HG02678 (cell line): ENCODE measurements around the gene GAREM1.
"Not testable (repeated sequence)": the region's sequence is repeated elsewhere in the genome, so short reads cannot be mapped to it uniquely, and the experiment has no call there.

Experiments used
- ATAC-seq: cut with Tn5 transposase; IDR thresholded peaks from one replicate; pipeline ENCODE4 v1.9.1; 2021; ENCODE audit warnings: mild to moderate bottlenecking, moderate library complexity; ENCODE audit not compliant: unreplicated experiment

GAREM1 gene

DNA sequence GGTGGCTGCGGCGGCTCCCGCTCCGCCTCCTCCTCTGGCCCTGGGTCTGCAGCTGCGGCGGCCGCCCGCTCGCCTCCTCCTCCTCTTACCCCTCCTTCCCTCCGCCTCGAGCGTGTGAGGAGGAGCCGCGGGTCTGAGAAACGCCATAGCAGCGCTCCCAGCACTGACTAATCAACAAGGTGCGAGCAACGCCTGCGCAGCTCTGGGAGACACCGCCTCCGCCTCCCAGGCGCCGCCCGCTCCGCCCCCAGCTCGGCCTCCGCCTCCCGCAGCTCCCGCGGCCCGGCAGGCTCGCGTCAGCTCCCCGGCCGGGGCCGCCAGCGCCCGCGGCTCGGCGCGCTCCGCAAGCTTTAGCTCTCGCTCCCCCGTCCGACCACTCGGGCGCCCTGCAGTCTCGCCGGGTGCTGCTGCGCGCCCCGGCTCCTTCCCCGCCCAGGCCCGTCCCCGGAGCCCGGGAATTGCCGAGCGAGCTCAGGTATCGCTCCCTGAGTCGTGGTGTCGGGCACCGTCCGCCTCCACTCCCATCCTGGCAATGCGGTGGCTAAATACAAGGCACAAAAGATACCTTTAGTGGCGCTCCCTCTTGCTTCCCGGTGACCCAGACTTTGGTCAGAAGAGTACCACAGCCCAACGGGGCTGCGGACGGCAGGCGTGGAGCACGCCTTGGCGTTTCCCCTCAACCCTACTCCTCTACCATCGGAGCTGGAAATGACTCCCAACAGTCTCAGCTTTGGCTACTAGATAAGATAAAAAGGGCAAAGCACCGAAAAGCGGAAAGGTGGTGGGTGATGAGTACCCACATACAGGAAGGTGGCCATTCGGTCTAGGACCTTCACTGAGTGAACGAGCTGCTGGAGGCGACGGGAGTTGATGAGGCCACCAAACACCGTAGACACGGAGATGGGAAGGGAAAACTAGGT lies at the start of gene GAREM1:
Gene GAREM1, minus strand, starts transcription at position 169 of the 920 bp plus-strand sequence. CDS start 454 bp downstream, outside the sequence.
- ATAC-seq = peak; percentile 95

DNA sequence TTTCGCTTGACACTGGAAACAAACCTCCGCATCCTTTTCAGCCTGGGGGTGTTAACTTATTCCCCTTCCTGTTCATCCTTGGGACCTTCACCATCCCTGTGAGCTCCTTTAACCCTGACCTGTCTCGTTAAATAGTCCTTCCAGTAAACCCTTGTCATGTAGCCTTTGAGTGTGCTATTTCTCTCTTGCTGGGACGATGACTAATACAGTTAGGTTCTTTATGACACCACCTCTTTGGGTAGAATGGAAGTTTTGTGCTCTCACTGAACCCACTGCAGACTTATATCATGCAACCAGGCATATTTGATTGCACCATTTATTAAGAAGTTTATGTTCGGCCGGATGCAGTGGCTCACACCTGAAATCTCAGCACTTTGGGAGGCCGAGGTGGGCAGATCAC lies 40.5 kb upstream of the GAREM1 start:
- no peak for ATAC-seq

DNA sequence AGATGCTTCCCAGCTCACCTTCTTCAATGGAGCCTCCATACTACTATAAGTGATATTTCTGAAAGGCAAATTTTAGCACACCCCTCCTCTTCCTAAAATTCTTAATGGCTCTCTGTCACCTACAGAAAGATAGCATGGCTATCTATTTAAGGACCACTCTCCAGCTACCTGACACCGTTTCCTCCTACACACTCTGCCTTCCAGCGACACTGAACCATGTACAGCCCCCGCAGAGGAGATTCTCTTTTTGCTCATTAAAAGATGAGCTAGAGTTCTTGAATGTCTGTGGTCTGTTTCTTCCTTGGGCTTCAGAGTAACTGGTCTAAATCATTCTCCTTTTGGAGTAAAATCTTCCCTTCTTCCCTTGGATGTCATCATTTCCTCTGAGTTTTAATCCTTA lies 38.4 kb upstream of the GAREM1 start:
- no peak for ATAC-seq

DNA sequence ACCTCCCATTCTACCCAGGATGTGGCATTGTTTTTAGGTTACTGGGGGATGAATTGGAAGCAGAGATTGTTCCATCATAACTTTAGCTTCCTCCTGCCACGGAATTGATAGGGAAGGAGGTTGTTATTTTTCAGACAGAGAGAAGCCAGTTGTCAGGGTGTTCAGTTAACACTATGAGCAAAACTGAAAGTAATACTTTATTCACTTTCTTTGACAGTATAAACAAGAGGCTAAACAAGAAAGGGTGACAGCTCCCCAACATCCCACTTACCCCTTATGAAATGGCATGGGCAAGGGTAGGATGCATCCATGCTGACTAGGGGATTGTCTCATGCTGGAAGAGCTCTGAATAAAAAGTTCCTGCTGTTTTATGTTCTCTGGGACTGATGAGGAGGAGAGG lies 36.4 kb upstream of the GAREM1 start:
- no peak for ATAC-seq

DNA sequence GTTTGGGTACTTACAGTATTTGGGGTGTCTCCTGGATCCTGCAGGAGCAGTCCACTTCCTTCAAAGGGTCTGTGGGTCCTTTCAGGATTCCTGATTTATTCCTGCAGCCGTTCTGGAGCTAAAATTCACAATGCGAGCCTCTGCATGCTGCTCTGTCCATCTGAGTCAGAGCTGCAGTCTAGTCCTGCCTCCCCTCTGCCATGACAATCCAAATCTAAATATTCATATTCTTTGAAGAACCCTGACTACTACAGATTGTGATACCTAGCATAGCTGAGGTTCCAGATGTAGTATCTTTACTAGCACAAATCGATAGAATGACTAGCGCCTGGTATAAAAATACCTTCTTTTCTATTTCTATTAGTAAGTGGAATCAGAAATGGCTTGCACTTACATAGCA lies 31.3 kb upstream of the GAREM1 start:
- no peak for ATAC-seq

DNA sequence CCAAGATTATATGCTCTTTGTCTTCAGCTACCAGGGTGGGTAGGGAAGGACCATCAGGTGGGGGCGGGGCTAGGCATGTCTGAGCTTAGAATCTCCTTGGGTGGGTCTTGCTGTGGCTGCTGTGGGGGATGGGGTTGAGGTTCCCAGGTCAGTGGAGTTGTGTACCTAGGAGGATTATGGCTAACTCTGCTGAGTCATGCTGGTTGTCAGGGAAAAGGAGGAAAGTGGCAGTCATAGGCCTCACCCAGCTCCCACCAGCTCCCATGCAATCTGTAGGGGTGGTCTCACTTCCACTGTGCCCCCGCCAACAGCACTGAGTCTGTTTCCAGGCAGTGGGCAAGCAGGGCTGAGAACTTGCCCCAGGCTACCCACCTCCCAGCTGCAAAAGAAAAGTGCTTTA lies 30.6 kb upstream of the GAREM1 start:
- ATAC-seq = not testable (repeated sequence)

DNA sequence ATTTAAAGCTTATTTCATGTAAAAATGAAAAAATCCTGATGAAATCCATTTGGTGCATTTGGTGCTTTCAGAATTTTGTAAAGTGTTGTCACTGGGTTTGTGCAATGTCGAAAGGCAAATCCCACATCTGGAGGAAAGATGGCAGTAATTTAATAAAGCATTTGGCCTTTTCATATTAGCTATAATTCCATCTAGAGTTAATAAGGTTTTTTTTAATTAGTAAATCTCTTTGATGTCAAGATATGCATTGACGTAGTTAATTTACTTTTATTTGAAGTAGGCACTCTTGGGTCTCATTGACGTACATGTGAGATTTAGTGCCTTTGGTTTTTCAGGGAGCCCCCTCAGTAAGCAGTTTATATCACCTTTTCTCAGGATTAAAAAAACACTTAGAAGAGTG lies 12.3 kb upstream of the GAREM1 start:
- no peak for ATAC-seq

DNA sequence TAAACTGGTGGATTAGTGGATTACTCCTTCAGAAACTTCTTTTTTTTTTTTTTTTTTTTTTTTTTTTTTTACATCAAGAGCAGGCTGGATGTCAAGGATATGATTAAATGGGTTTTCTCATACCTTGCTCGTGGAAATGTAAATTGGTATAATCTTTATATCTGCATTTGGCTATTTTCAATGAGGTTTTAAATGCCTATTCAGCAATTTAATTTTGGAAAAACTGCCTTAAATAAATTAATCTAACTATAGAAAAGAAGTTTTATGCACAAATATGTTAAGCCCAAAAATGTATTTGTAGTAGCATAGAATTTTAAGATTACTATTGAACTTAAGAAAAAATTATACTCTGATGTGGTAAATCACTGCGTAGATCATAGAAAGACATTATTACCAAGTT lies 11.4 kb upstream of the GAREM1 start:
- no peak for ATAC-seq

DNA sequence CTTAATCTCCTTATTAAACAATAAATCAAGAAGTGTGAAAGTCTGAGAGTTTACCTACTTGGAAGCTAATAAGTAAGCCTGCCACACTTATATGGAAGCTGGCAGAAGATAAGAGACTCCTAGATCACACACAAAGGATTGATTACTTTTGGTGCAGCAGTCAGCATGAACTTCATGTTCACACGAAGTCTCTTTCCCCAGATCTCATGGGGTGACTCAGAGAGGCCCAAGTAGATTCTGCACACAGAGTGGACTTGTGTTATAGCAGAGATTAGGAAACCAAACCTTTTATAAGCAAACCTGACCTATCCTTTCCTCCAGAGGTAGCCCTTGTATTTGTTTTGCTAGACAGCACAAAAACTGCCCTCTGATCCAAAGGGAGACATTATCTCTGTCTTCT lies 9.9 kb upstream of the GAREM1 start:
- ATAC-seq = no peak

DNA sequence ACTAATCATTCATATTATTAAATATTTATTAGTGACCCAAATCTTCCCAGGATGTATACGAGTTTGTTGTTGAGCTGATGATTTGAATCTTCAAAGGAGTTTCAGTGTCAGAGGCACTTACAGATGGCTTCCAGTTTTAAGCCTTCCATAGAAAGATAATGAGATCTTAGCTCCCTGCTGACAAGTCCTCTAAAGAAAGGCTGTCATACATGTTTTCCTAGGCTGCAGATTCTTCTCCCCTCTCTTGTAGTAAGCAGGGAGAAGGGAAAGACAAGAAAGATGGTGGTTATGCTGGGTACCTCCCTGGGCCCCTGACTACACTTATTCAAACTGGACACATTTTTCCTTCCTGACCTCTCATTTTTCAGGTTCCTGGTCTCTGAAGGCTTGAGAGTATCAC lies 8.1 kb upstream of the GAREM1 start:
- ATAC-seq = no peak

DNA sequence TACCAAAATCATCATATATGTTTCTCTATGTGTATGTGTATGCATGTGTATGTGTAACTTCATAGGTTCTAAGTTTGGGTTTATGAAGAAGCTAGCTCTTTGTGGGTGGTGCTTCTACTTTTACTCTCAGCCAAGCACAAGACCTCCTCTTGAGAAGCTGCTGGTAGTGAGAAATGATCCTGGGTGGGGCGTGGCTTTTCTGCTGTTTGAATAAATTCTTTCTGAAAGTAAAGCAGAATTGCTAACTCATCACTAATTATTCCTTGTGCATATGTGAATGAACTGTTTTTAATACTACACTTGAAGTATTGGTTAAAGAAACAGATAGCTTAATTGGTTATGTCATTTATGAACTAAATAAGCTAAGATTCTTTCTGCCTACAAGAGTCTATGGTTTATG lies 7.6 kb upstream of the GAREM1 start:
- ATAC-seq = no peak

DNA sequence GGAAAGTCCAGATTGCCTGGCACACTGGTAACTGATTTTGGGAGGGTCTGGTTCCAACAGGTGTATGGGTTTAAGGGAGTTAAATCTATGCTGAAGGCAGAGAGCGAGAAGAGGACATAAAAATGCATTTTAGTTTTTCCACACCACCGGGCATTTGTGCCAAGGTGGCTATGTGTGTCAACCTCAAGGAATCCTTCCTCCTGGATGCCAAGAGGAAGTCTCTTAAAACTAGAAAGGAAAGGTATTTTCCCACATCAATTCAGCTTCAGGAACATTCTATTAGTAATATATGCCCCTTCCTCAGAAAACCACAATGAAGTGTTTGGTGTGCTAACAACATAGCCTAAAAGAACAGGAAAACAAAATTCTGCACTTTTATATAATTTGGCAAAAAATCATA lies 5.4 kb upstream of the GAREM1 start:
- ATAC-seq = no peak

DNA sequence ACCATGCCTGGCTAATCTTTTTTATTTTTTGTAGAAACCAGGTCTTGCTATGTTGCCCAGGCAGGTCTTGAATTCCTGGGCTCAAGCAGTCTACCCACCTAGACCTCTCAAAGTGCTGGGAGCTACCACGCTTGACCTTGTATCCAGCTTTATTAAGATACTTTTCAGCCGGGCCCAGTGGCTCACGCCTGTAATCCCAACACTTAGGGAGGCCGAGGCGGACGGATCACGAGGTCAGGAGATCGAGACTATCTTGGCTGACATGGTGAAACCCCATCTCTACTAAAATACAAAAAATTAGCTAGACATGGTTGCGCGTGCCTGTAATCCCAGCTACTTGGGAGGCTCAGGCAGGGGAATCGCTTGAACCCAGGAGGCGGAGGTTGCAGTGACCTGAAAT lies 4.4 kb upstream of the GAREM1 start:
- not testable (repeated sequence) for ATAC-seq

DNA sequence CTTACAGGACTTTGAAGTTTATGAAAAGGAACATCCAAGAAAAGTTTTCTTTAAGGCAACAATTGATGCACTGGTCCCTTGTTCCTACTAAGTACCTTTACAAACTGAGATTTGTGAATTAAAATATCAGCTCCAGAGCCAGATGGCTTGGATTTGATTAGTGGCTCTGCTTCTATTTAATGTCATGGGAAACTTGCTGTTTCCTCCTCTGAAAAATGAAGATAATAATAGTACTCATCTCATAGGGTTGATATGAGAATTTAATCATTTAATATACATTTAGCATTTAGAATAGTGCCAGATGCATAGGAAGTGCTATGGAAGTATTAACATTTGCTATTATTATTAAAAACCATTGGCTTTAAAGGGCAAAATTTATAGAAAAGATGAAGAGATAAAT lies 2.6 kb upstream of the GAREM1 start:
- no peak for ATAC-seq

DNA sequence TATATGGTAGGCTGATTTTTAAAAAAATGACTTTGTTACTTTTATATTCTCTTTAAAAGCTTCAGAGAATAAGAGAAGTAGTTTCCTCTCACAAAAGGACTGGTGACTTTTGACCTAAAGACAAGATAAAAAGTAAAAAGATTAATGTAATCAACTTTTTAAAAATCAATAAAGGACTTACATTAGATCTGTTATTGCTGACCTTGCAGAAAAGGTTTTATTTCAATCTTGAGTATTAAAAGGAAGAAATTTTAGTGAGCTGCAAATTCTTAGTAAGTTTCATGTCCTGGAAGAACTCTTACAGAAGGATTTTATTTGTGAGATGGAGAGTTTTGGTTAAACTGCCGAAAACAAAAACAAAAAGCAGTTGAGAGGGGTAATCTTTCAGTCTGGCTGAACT lies 2.2 kb upstream of the GAREM1 start:
- ATAC-seq = no peak

DNA sequence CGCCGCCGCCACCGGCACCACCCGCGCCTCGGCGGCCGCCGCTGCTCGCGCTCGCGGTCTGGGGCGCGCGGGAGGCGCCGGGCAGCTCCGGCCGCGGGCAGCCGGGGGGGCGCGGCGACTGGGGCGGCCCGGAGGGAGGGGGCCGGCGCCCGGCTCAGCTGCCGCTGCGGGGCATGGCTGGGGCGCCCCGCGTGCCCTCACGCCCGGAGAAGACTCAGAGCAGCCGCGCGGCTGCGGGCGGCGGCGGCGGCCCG lies 295 bp downstream of the GAREM1 start:
- no peak for ATAC-seq

DNA sequence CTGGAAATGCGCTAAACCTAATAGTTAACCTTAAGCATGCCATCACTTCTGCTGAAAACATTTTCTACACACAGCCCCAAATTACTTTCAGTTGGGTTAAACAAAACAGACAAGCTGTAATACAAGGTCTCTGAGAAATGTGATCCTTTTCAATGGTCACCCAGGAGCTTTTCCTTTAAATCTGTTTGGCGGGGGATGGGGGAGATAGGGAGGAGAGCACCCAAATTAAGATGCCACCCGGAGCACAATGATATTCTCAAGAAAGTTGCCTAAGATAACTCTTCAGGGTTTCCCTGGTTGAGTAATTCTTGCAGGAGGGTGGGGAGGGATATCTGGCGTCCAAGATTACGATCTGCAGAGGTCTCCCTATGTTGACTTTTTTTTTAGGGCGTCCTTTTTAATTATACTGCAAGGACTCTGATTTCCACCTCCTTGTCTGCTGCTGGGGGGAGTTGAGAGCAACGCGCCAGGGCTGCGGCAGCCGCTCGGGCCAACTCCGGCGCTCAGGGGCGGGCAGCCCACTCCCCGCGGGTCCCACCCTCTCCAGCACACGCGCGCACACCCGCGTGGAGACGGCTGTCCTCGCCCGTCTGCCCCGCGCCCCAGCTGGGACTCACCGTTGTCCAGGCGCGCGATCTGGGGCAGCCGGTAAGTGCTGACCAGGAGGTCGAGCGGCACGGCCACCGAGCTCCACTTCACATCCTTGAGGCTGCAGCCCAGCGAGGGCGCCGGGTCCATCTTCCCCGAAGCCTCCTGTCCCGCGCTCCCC lies 807 bp downstream of the GAREM1 start:
- ATAC-seq = no peak

DNA sequence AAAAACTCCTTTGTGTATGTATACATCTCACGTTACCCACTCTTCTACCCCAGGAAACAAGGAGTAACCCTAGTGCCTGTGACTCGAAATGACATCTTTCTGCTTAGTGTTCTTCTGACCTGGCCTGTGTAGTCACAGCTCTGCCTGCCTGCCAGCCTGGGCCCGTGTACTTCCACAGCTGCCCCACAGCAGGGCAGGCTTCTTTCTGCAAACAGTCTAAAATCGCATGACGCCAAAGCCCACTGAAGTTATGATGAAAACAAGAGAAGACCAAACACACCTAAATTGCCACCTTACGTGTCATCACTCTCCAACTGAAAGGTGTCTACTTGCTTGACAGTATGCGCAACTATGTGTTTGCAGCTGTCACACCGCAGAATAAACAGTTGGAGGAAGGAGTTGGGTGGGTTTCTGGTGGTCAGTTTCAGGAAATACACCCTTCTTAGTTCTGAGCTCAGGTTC lies 1.5 kb downstream of the GAREM1 start:
- no peak for ATAC-seq

DNA sequence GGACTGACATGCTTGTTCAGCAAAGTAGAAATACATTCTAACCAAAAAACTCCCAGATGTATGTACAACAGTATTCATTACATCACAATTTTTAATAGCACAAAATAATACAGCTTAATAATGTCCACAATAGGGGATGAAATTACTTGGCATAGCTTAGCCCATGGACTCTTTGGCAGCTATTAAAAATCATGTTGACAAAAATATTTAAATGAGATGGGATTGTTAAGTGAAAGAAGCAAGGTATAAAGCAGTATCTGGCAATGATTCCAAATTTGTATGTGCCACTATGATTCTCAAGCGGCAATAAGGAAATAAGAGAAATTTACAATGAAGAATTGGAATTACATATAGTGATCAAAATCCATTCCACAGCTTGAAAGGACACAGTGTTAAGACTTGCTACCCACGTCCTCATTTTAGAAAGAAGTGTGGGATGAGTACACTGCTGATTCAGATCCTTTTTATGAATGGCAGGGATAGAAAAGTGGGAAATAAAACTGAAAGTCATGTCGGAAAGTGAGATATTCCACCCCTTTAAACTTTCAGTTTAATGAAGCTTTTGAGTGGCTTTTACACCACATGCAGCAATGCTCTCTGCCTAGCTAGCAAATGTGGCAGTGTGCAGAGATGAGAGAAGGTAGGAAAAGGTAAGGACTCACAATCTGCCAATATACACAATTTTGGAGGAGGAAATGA lies 2.4 kb downstream of the GAREM1 start:
- no peak for ATAC-seq

DNA sequence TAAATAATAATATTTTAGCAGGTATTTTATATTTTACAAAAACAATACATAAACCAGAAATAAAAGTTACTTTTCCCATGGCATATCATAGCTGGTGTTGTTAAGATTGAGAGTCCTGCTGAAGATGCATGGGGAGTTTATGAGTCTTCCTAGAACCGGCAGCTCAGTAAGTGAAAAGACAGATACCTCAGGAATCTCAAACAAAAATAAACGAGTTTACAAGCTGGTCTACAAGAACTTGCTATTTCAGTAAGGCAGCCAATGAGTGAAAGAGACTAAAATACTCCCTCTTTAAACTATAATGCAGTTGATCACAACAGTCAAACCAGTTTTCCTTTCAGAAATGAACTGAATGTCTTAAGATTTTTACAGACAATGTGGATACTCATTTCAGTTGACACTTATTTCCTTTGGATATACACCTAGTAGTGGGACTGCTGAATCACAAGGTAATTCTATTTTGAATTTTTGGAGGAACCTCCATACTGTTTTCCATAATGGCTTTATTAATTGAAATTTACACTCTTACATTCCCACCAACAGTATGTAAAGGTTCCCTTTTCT lies 8.9 kb downstream of the GAREM1 start:
- ATAC-seq = no peak

DNA sequence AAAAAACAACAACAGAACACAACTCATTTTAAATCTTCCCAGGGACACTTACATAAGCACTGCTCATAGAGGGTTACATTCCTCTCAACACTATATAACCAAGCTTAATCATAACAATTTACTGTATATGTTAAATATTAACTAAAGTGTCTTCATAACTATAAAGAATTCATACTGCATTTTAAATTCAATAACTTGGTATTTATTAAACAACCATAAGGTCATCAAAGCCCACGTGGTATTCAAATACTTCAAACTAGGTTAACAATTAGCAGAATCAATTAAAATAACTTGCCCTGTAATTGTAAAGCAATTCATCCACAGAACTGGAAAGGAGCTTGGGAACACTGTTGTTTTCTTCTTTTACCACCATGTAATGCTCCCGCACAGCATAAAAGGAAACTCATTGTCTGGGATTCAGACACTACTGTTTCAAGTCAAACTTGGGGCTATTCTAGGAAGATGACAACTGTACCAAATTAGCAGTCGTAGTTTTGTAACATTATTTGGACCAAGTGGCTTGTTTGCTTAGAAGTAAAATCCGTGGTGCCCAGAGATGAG lies 10.4 kb downstream of the GAREM1 start:
- ATAC-seq = no peak
